Breast epithelium (tissue), 3 donors: ENCODE data around the gene XKR7.

Experiments
- POLR2A ChIP-seq: fragments of 450-650 bp; IDR thresholded peaks from one replicate; pipeline ENCODE4 v1.6.1; 2016; ENCODE audit warnings: antibody characterized with exemption, mild to moderate bottlenecking, moderate library complexity
- TF ChIP-seq, protein P1 (sequence below), 3 donors: fragments of 450-650 bp; IDR thresholded peaks; one replicate each; pipeline ENCODE4 v1.5.1; 2016 to 2017; ENCODE audit warnings: antibody characterized with exemption in 3 of 3, mild to moderate bottlenecking in 3 of 3, moderate library complexity in 3 of 3

GRCh38 chr20:31987744-31988143, 19.8 kb downstream of the XKR7 start:
- TF ChIP-seq, protein P1, sequence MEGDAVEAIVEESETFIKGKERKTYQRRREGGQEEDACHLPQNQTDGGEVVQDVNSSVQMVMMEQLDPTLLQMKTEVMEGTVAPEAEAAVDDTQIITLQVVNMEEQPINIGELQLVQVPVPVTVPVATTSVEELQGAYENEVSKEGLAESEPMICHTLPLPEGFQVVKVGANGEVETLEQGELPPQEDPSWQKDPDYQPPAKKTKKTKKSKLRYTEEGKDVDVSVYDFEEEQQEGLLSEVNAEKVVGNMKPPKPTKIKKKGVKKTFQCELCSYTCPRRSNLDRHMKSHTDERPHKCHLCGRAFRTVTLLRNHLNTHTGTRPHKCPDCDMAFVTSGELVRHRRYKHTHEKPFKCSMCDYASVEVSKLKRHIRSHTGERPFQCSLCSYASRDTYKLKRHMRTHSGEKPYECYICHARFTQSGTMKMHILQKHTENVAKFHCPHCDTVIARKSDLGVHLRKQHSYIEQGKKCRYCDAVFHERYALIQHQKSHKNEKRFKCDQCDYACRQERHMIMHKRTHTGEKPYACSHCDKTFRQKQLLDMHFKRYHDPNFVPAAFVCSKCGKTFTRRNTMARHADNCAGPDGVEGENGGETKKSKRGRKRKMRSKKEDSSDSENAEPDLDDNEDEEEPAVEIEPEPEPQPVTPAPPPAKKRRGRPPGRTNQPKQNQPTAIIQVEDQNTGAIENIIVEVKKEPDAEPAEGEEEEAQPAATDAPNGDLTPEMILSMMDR (IDR thresholded peaks at IDR 0.05) = no peak
- no peak for TF ChIP-seq POLR2A
